Stimulated activated CD4-positive, alpha-beta T cell treated with anti-CD3 and anti-CD28 coated beads, Interleukin-1b, Interleukin-23, amount 100 ng/mL, for 1 hour (primary cell): ENCODE data around the gene TIMM8B.
A peak's percentile ranks its signal among the peaks of the same experiment; 100 is the strongest.
"Not testable (repeated sequence)": the region's sequence is repeated elsewhere in the genome, so short reads cannot be mapped to it uniquely, and the experiment has no call there.

Source experiments
- DNase-seq, 2 donors: peaks; one replicate each; pipeline ENCODE4 v3.0.0-alpha.2; 2020; ENCODE audit warnings: low read depth in 2 of 2

TIMM8B gene, protein sequence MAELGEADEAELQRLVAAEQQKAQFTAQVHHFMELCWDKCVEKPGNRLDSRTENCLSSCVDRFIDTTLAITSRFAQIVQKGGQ

DNA sequence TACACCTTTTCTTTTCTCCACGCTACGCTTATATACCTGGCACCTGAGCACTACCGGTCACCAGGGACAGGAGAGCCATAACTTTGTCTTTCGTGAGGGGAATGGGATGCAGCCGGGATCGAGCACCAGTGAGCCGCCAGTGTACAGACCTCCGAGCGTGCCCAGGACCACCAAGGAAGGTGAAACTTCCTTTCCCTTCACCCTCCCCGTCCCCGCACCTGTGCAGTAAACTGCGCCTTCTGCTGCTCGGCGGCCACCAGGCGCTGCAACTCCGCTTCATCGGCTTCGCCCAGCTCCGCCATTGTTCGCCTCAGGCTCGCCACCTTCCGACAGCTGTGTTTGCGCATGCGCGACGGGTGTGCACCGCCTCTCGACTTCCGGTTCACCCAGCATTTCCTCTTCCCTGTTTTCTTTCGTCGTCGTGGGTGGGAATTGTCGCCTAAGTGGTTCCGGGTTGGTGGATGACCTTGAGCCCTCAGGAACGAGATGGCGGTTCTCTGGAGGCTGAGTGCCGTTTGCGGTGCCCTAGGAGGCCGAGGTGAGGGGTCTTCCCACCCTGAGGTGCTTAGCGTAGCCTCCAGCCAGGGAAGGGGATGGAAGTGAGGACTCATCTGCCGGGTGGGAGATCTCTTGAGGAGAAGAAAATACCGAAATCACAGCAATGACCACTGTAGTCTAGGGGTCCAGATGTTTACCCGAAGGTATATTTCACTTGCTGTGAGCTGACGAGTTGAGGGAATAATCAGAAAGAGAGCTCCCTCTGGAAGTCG, at the start of gene TIMM8B, which contains the start of gene SDHD:
TIMM8B (minus strand) TSS at position 335 of the 770 bp plus-strand sequence; CDS start at position 302, 33 bp downstream.
SDHD (plus strand) TSS at position 452 of the 770 bp plus-strand sequence; CDS start at position 487, 35 bp downstream.
- DNase-seq = peak; percentile 86 to 91

DNA sequence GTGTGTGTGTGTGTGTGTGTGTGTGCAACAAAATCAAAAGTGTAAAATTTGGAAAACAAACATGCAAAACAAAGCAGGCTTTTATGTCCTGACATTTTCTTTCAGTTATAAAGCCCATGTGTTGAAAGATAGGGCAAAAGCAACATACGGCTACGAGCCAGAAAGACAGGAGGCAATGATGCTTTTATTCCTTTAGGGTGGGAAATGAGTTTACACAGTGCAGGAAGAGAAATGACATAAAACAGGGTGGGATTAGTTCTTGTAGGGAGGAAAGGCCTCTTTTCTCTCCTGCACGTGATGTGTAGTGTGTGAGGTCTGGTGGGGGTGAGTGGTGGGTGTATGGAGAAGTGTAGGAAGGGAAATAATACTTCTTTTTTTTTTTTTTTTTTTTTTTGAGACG, 47.9 kb upstream of the TIMM8B start:
- DNase-seq = no peak

DNA sequence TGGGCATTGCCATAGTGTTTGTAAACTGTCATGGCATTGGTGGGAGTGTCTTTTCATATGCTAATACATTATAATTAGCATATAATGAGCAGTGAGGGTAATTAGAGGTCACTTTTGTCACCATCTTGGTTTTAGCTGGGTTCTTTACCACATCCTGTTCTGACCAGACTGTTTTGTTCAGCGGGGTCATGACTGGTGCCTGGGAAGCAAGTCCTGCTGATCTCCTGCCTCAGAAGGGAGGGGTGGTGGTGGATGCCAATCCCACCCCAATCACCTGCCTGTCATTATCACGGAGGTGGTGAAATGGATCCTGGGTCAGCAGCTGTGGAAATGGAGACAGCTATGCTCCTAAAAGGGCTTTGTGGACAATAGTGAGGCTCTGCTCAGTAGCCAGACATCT, 46.2 kb upstream of the TIMM8B start:
- no peak for DNase-seq

DNA sequence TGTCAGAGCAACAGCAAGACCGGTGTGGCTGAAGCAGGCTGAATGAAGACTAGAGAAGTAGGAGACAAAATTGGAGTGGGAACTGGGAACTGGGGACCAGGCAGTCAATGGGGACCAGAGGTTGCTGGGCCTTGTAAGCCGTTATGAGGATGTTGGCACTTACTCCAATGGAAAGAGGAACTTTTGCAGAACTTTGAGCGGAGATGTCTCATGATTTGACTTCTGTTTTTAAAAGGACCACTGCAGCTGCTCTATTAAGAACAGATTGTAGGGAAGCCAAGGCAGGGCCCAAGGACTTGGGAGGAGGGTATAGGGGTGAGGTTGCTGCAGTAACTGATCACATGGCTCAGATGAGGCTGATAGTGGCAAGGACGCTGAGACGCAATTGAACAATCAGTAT, 43.1 kb upstream of the TIMM8B start:
- DNase-seq = no peak

DNA sequence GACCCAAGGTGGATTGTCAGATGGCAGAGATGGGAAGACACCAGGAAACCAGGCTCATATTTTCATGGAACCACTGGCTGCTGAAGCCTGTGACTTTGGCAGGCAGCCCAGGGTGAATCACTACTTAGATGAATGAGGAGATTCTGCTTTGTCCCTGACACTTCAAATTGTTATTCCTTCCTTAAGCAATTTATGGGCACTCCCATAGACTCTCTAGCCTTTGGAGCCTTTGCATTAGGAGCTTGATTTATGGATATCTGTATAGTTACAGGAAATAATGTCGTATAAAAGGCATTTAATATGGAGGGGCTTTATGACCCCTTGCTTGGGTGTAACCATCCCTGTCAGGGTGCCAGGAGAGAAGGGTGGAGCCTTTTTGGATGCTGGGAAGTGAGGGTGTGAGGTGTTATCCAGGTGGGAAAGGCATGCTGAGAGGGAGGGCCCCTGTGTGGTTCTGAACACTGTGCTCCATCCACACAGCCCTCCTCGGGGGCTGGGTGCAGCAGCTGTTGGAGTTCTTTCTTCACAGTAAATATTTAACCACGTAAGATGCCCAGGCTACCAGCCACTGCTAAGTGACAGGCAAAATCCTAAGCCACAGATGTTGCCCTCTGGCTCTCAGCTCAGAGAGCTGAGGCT, 42.0 kb upstream of the TIMM8B start:
- DNase-seq = no peak

DNA sequence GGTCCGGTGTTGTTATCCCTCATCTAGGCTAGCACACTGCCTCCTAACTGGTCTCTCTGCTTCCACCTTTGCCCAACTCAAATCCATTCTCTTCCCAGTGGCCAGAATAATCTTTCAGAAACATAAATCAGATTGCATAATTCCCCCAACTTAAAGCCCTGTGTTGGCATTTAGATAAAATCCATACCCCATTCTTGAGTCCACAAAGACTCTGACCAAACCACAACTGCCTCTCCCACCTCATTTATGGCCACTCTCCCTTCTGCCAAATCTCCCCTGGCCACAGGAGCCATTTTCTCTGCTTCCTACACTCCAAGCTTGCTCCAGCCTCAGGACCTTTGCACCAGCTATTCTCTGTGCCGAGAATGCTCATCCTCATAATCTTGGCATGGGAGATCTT, 40.5 kb upstream of the TIMM8B start:
- no peak for DNase-seq

DNA sequence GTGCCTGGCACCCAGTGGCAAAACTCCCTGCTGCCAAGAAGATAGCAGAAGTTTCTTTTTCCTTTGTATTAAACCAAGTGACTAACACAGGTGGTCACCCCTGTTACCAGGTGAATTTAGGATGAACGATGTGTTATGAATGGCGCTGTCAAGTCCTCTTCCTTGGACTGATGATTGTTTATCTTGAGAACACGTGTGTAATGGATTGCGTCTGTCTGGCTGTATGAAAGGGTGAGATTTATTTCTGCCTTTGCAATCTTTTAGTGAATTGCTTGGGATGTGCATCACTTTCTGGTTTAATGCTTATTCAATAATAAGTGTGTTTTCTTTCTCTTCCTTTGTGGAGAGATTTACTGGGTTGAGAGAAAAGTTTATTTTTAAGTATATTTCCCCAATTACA, 36.6 kb upstream of the TIMM8B start:
- DNase-seq = no peak

DNA sequence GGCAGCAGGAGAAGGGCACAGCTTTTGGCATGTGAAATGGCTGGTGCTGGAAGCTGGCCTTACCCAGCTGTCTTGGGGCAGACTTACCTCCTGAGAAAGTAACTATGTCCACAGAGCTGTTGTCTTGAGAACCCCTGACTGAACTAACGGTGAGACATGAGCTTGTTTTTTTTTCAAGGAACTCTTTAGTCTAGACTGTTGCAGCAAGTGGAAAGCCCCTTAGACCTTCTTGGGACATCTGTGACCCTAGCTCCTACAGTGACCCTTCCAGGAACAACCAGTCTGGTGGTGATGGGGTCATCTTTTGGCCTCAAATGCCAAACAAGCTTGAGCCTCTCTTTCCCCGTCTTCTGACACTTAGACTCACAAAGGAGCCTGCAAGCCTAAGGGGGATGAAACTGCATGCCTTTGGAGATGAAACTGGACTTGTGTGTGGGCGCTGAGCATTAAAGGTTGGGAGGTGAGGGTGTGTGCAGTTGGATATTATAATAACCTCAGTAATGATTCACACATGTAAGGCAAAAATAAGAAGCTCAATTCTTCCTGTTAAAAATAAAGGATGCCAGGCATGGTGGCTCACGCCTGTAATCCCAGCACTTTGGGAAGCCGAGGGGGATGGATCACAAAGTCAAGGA, 35.5 kb upstream of the TIMM8B start:
- no peak for DNase-seq

DNA sequence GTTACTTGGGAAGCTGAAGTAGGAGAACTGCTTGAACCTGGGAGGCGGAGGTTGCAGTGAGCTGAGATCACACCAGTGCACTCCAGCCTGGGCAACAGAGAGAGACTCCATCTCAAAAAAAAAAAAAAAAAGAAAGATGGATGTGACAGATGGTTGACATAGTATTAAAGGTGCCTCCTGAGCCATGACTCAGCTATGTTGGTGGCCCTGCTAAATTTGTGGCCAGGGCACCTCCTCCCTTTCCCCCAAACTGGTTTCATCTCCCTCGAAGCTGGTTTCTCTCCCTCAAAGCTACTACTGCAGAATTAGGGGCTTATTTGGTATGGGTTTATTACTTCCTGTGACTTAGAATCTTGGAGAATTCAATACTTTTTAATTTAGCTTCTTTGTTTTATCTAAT, 31.6 kb upstream of the TIMM8B start:
- DNase-seq = no peak

DNA sequence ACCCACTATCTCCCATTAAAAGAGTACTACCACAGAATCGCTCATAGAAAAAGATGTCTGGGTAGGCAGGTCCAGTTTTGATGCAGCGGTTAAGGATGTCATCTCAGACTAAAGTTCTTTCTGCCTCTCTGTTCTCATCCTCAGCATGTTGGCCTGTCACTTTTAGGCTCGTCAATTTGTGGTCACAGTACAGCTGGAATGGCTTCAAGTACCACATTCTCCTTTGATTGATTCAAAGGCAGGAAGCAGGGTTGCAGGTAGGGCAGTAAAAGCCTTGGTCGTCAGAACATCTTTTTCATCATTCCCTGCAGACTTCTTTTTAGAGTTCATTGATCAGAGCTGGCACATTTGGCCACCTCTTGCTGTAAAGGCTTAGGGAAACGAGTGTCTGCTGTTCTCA, 28.8 kb upstream of the TIMM8B start:
- DNase-seq = no peak

DNA sequence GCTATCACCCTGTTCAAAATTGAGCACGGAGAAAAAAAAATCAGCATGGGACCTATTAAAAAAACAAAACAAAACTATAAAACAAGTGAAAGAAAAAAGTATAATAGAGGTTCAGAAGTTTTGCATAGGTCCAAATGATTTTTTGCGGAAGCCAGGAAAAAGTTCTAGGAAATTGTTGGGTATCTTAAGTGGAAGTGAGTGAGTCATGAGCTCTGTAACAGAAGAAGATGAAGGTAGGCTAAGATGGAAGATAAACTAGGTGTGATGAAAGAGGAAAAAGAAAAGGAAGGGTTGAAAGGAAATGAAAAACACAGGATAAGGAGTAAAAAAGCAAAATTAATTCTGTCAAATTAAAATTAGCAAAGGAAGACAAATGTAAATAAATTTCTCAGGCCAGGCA, 27.9 kb upstream of the TIMM8B start:
- DNase-seq = no peak

DNA sequence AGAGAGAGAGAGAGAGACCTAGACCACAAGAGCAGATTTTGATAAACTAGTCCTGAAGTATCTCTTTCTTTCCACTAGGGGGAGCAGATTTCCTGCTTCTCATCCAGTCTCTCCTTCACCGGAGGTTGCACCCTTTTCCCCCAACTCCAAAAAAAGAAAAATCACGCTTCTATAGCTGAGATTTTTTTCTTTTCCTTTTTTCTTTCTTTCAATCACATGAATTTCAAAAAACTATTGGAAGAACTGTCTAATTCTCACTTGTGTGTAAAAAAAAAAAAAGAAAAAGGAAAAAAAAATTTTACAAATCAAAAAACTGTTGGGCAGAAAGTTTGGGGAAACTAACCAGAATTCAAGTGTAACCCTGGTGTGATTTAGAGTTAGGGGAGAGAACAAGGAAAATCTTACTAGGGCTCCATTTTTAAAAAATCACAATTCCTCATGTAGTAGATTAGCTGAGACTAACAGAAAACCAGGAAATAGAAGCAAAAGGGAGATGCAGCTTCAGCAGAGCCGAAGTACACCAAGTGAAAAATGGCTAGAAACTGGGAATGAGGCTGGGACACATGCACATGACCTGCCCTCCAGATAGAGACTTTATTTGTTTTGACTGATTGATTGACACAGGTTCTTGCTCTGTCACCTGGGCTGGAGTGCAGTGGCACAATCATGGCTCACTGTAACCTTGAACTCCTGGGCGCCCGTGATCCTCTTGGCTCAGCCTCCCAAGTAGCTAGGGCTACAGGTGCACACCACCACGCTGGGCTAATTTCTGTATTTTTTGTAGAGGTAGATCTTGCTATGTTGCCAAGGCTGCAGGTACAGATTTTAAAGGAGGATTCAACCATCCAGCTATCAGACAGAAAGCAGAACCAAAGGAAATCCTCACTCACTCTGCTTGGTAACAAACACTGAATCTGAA, 27.2 kb upstream of the TIMM8B start:
- no peak for DNase-seq

DNA sequence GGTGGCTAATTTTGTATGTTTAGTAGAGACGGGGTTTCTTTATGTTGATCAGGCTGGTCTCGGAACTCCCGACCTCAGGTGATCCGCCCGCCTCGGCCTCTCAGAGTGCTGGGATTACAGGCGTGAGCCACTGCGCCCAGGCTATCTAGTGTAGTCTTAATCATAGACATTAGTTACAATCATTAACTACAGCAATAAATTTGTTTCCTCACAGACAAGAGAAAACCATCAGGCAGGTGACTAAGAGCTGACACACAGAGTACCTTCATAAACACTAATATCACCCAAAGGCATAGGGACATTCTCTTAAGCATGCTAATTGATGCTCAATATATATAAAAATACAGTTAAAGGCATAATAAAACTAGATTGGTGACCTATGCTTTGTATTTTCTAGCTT, 19.5 kb upstream of the TIMM8B start:
- DNase-seq = no peak

DNA sequence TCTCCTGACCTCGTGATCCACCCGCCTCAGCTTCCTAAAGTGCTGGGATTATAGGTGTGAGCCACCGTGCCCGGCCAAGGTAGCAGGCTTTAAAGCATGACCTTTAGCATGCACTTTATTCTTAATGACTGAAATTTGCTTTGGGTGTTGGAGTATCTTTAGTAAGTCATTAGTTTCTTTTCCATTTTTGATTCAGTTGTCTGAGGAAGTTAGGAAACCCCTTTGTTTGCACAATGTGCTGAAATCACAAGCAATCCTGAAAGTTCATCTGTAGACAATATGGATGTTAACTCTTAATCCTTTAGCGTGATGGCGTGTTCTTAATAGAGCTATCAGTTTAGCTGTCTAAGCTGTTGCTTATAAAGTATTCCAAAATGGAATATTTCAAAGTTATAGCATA, 16.9 kb upstream of the TIMM8B start:
- no peak for DNase-seq

DNA sequence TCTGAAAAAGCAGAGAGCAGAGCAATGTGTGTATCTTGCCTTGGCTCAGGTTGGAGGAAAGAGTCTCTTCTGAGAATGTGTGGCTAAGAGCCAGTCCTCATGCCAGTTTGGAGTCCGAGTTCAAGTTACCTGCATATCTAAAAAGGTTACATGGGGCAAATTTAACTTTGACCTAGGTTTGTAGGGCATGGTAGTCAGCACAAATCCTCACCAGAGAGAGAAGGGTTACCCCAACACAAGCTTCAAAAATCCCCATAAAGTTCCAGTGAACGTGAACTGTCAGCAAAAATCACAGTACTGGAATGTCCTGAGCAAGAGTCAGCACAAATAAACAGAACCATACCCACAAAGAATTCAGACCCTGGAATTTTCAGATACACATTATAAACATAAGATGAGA, 13.9 kb upstream of the TIMM8B start:
- DNase-seq = no peak

DNA sequence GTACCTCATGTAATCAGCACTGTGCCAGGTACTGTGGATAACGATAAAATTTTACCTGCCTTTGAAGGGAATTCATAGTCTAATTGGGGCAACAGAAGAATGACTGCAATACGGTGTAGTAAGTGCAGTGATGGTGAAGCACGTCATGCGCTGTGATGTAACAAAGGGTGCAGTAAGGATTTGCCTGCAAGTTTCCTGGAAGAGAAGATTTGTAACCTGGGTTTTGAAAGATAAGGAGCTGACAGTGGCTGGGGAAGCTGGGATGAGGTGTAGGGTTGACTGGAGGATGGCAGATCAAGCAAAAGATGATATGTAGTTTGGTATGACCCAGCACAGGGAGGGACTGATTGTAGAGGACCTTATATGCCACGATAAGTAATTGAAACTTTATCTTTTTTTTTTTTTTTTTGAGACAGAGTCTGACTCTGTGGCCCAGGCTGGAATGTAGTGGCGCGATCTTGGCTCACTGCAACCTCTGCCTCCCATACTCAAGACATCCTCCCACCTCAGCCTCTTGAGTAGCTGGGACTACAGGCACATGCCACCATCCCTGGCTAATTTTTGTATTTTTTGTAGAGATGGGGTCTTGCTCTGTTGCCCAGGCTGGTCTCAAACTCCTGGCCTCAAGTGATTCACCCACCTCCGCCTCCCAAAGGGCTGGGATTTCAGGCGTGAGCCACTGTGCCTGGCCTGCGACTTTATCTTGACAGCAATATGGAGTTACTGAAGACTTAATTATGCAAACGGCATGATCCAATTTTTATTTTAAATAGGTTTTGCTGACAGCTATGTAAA, 11.4 kb upstream of the TIMM8B start:
- no peak for DNase-seq

DNA sequence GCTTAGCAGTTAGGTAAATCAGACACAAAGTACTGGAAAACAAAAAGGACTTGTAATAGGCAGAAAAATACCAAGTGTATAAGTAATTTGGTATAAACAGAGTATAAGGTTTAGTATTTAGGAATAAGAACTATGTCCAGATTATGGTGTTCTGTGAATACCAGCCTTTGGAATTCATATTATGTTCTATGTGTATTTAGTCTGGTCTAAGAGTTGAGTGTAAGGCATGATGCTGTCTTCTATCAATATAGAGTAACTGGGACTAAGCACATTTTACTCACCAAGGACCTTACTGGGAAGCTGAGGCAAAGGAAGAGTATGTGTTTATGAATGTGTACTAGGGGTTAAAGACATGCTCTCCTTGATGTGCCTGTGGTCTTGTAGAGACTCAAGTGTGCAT, 9.6 kb upstream of the TIMM8B start:
- DNase-seq = no peak

DNA sequence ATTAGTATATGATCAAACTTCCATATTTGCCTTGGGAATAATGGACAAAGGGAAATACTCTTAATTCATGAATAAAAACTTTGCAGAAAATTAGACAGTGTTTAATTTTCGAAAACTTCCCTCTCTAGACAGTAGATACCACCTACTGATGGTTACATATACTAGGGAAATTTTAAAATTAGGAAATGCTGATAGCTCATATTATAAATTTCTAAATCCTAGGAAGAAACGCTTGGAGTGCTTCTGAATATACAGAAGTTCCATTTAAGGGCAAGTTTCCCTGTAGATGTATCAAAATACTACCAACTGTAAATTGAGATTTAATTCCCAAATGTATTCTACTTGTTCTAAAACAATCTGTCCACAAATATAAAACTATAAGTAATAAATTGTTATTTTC, 8.7 kb upstream of the TIMM8B start:
- DNase-seq = not testable (repeated sequence)

DNA sequence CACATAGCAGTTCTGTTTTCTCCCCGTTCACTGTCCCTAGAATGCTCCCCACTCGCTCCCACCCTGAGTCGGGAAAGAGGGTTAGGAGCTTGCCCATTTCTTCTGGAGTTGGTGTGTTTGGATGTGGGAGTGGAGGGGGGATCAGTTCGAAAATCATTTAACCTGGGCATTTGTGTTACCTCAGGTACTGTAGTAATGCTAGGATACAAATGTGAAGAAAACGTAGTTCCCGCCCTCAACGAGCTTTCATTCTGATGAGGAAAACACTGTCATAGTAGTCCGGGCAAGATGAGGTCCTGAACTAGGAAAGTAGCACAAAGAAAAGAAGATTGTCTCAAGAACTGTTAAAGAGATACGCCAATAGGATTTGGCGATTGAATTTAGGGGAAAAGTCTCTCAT, 656 bp upstream of the TIMM8B start:
- no peak for DNase-seq

DNA sequence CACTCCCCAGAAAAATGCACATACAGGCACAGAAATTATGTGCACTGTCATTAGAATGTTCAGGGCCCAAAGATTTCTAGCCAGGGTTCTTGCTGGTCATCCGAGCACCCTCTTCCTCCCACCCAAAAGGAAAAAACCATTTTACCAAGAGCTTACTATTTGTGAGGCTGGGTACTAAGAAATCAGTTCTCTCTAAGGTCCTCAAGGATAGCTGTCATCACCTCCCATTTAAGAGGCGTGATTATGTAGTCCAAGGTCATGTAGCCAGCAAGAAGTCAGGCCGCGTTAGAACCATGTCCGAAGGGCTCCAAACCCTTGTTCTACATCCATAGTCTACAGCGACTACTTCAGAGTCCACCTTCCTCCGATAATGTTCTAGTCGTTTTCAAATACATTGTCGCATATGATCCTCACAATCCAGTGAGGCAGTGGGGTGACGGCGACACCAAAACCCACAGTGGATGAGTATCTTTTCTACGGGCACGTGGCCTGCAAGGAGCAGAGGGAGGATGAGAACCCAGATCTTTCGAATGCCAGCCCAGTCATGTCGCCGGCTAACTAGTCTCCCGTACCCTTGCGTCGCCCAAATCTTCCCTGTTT, 634 bp downstream of the TIMM8B start:
- DNase-seq = peak in 1 of 2 donors; percentile 24
